C4-2B (cell line): Measurements from ENCODE around the gene CAPN6.

Source experiments
- ZFX ChIP-seq: fragments of 450-650 bp; IDR thresholded peaks from 2 replicates; pipeline ENCODE4 v1.6.1; 2017
- TF ChIP-seq, protein P1 (sequence below): fragments of 450-650 bp; conservative IDR thresholded peaks from 2 replicates; pipeline ENCODE4 v1.5.1; 2017; ENCODE audit warnings: mild to moderate bottlenecking

DNA sequence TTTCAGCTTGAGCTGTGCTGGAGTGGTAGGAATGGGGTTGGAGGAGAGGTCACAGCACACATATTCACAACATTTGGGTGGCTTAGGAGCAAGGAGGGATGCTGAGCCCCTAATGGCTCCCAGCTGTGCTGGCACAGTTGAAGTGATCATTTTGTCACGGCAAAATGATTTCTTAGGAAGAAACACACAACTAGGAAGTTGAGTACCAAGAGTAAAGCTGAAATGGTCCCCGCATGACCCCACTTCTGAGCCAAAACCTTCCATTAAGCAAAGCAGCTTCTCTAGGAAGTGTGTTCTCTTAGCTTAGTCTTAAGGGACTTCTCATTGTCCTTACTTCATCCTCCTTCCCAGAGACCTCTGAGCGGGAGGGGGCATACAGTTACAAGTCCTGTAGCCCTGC lies 12.6 kb downstream of the CAPN6 start:
- TF ChIP-seq, protein P1, sequence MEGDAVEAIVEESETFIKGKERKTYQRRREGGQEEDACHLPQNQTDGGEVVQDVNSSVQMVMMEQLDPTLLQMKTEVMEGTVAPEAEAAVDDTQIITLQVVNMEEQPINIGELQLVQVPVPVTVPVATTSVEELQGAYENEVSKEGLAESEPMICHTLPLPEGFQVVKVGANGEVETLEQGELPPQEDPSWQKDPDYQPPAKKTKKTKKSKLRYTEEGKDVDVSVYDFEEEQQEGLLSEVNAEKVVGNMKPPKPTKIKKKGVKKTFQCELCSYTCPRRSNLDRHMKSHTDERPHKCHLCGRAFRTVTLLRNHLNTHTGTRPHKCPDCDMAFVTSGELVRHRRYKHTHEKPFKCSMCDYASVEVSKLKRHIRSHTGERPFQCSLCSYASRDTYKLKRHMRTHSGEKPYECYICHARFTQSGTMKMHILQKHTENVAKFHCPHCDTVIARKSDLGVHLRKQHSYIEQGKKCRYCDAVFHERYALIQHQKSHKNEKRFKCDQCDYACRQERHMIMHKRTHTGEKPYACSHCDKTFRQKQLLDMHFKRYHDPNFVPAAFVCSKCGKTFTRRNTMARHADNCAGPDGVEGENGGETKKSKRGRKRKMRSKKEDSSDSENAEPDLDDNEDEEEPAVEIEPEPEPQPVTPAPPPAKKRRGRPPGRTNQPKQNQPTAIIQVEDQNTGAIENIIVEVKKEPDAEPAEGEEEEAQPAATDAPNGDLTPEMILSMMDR, result no peak
- no peak for TF ChIP-seq ZFX
